Measurements from ENCODE around the gene FPR1. TPM values are rescaled to one million over a fixed set of nuclear protein-coding genes. Genes with fewer than 3 reads are reported as not detected.
A peak's percentile ranks its signal among the peaks of the same experiment; 100 is the strongest.

The FPR1 gene
- total RNA-seq, 1 donor from 2014 or later, result 53.3 TPM

DNA sequence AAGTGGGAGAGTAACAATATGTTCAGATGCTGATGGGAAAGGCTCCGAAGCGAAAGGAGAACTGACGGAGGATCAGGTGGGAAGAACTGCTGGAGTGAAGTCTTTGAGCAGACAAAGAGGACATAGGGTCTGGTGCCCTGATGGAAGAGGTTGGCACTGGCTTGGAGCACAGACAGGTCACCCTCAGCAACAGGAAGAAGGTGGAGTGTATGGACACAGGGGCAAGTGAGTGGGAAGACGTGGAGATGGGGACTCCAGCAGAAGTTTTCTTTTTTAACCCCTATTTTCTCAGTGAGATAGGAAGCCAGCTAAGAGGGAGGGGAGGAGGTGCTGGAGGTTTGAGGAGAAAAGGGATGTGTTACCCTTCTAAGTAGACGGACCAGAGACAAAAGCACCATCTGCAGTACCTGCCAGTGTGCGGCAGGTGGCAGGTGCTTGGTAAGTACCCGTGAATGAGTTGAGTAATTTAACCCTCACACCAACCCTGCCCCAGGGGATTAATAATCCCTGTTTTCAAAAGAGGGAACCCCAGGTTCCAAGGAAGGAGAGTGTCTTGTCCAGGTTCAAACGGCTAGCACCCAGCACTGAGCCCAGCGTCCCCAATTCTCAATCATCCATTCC lies 39.1 kb downstream of the FPR1 start:
- intact Hi-C loops (cut with DNase I), result no loop called here
- Histone ChIP-seq H3K27ac (no peak overlapping the region), H3K9me3 (no peaks in the 10 kb centered on the region), H3K4me1 (no peaks in the 10 kb centered on the region), H3K4me3 (no peak overlapping the region), H3K36me3 (peaks cover under 1% of the 10 kb centered on the region), H3K27me3 (peaks cover 6% of the 10 kb centered on the region)
- ATAC-seq (peak; percentile 60), DNase-seq (no peak)
- TF ChIP-seq, protein P1, sequence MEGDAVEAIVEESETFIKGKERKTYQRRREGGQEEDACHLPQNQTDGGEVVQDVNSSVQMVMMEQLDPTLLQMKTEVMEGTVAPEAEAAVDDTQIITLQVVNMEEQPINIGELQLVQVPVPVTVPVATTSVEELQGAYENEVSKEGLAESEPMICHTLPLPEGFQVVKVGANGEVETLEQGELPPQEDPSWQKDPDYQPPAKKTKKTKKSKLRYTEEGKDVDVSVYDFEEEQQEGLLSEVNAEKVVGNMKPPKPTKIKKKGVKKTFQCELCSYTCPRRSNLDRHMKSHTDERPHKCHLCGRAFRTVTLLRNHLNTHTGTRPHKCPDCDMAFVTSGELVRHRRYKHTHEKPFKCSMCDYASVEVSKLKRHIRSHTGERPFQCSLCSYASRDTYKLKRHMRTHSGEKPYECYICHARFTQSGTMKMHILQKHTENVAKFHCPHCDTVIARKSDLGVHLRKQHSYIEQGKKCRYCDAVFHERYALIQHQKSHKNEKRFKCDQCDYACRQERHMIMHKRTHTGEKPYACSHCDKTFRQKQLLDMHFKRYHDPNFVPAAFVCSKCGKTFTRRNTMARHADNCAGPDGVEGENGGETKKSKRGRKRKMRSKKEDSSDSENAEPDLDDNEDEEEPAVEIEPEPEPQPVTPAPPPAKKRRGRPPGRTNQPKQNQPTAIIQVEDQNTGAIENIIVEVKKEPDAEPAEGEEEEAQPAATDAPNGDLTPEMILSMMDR (IDR thresholded peaks at IDR 0.05), result peak; percentile 32

GRCh38 chr19:51711702-51712101 lies 40.0 kb downstream of the FPR1 start:
- no peak overlapping the region for H3K4me3 ChIP-seq
- TF ChIP-seq, protein P1 (IDR thresholded peaks at IDR 0.05), result no peak
- no peaks in the 10 kb centered on the region for H3K27me3 ChIP-seq
- DNase-seq (no peak), ATAC-seq (no peak)
- no peaks in the 10 kb centered on the region for H3K4me1 ChIP-seq
- no peaks in the 10 kb centered on the region for H3K9me3 ChIP-seq
- intact Hi-C loops (cut with DNase I), result no loop called here
- no peak overlapping the region for H3K27ac ChIP-seq
- peaks cover 9% of the 10 kb centered on the region for H3K36me3 ChIP-seq

- H3K27me3 ChIP-seq, result no peaks in the 10 kb centered on the region
- intact Hi-C loops (cut with DNase I), result no loop called here
- TF ChIP-seq, protein P1 (IDR thresholded peaks at IDR 0.05), result no peak
- no peak overlapping the region for H3K27ac ChIP-seq
- H3K4me1 ChIP-seq, result peaks cover 3% of the 10 kb centered on the region
- ATAC-seq, result no peak
- peaks cover 24% of the 10 kb centered on the region for H3K36me3 ChIP-seq
- no peak overlapping the region for H3K4me3 ChIP-seq
- DNase-seq, result no peak
- no peaks in the 10 kb centered on the region for H3K9me3 ChIP-seq
These were observed 41.5 kb downstream of the FPR1 start for GRCh38 chr19:51710163-51710562.

- intact Hi-C loops (cut with DNase I), result no loop called here
- Histone ChIP-seq H3K4me3 (no peak overlapping the region), H3K4me1 (peaks cover 8% of the 10 kb centered on the region), H3K27ac (no peak overlapping the region), H3K9me3 (no peaks in the 10 kb centered on the region), H3K27me3 (no peaks in the 10 kb centered on the region), H3K36me3 (peaks cover 27% of the 10 kb centered on the region)
- TF ChIP-seq, protein P1 (IDR thresholded peaks at IDR 0.05), result no peak
- no peak for ATAC-seq
- no peak for DNase-seq
These were observed 42.1 kb downstream of the FPR1 start for GRCh38 chr19:51709575-51709974.

DNA sequence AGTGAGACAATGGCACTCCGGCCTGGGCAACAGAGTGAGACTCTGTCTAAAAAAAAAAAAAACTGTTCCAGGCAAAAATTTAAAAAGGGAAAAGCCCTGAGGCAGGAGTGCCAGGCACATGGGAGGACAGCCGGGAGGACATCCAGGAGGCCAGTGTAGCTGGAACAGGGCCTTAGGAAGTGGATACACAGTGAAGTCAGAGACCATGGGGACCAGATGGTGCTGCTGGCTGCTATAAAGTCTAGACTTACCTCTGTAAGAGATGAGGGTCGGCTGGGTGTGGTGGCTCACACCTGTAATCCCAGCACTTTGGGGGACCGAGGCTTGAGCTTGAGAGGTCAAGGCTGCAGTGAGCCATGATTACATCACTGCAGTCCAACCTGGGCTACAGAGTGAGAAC lies 42.9 kb downstream of the FPR1 start:
- H3K4me3 ChIP-seq, result no peak overlapping the region
- no peak overlapping the region for H3K27ac ChIP-seq
- H3K4me1 ChIP-seq, result peaks cover 8% of the 10 kb centered on the region
- H3K27me3 ChIP-seq, result no peaks in the 10 kb centered on the region
- TF ChIP-seq, protein P1 (IDR thresholded peaks at IDR 0.05), result no peak
- DNase-seq (no peak), ATAC-seq (no peak)
- H3K9me3 ChIP-seq, result no peaks in the 10 kb centered on the region
- H3K36me3 ChIP-seq, result peaks cover 27% of the 10 kb centered on the region
- intact Hi-C loops (cut with DNase I), result no loop called here

DNA sequence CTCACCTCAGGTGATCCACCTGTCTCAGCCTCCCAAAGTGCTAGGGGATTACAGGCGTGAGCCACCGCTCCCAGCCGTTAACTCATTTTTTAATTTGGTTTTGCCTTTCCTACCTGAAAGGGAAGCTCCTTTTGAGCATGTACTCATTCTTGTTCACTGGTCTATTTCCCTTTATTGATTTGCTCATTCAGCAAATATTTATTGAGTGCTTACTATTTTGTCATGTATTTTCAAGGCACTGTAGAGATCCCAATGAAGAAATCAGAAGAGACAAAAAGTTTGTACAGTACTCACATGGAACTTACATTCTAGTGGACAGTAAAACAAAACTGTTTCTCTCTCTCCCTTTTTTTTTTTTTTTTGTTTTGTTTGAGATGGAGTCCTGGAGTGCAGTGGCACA lies 44.8 kb downstream of the FPR1 start:
- no peak overlapping the region for H3K27ac ChIP-seq
- DNase-seq (no peak), ATAC-seq (no peak)
- no peak overlapping the region for H3K4me3 ChIP-seq
- no peaks in the 10 kb centered on the region for H3K9me3 ChIP-seq
- H3K27me3 ChIP-seq, result no peaks in the 10 kb centered on the region
- H3K4me1 ChIP-seq, result peaks cover 20% of the 10 kb centered on the region
- intact Hi-C loops (cut with DNase I), result no loop called here
- H3K36me3 ChIP-seq, result peaks cover 27% of the 10 kb centered on the region
- TF ChIP-seq, protein P1 (IDR thresholded peaks at IDR 0.05), result no peak
